ENCODE measurements around the gene MINDY2. TPM values are rescaled to one million over a fixed set of nuclear protein-coding genes. Genes with fewer than 3 reads are reported as not detected.

The MINDY2 gene
- total RNA-seq, 1 donor from 2014 or later, result 19.4 TPM

DNA sequence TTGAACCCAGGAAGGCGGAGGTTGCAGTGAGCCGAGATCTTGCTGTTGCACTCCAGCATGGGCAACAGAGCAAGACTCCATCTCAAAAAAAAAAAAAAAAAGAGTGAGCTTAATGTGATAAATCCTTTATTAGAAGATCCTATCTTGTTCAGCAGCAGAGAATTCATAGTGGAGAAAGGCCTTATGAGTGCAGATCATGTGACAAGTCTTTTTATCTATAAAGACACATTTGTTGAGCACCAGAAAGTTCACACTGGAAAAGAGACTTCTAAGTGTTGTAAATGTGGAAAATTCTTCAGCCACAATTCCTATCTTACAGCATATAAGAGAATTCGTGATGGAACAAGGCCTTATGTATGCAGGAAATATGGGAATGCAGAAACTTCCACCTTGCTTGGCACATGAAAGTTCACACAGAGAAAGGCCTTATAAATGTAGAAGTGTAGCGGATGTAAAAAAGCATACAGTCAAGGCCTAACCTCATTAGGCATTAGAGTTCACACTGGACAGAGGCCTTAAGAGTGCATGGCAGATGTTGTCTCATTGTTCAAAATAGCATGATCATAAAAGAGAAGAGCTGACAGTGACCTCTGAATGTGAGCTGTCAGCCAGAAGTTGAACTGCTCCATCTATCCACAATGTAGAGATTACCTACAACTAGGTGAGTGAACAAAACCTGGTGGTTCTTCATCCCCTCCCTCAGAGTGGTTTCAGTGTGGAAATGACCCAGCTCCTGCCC is 38.3 kb upstream of the MINDY2 start:
- Mint-ChIP-seq H3K27me3 (ENCODE audit: low read depth) (no peaks in the 10 kb centered on the region), H3K27ac (ENCODE audit: unreplicated experiment) (peak overlapping the region; percentile 88), H3K36me3 (ENCODE audit: low read depth) (no peaks in the 10 kb centered on the region), H3K9me3 (ENCODE audit: low read depth) (no peaks in the 10 kb centered on the region), H3K4me1 (ENCODE audit: low read depth) (peaks cover 40% of the 10 kb centered on the region), H3K4me3 (ENCODE audit: unreplicated experiment) (no peak overlapping the region)
- no peak for DNase-seq (ENCODE audit: low spot score)
- TF ChIP-seq, protein P1, sequence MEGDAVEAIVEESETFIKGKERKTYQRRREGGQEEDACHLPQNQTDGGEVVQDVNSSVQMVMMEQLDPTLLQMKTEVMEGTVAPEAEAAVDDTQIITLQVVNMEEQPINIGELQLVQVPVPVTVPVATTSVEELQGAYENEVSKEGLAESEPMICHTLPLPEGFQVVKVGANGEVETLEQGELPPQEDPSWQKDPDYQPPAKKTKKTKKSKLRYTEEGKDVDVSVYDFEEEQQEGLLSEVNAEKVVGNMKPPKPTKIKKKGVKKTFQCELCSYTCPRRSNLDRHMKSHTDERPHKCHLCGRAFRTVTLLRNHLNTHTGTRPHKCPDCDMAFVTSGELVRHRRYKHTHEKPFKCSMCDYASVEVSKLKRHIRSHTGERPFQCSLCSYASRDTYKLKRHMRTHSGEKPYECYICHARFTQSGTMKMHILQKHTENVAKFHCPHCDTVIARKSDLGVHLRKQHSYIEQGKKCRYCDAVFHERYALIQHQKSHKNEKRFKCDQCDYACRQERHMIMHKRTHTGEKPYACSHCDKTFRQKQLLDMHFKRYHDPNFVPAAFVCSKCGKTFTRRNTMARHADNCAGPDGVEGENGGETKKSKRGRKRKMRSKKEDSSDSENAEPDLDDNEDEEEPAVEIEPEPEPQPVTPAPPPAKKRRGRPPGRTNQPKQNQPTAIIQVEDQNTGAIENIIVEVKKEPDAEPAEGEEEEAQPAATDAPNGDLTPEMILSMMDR (IDR thresholded peaks at IDR 0.05), result no peak

DNA sequence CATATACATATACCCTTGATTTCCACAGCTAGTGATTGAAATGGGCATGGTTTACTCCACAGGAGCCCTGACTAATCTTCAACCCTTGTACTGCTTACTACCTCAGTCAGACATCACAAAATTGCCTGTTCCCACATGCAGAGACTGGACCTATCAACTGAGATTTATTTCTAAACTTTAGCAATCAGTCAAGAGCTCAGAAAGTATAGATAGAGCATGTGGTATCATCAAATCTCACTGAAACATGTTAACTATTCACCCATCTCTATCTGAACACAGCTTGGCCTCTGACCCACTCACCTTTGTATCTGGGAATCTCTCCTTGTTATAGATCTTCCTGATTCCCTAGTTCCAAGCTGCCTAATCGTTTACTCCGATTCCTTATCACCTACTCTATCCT is 36.2 kb upstream of the MINDY2 start:
- H3K27me3 Mint-ChIP-seq (ENCODE audit: low read depth), result no peaks in the 10 kb centered on the region
- DNase-seq (ENCODE audit: low spot score), result no peak
- no peaks in the 10 kb centered on the region for H3K9me3 Mint-ChIP-seq (ENCODE audit: low read depth)
- no peaks in the 10 kb centered on the region for H3K36me3 Mint-ChIP-seq (ENCODE audit: low read depth)
- peaks cover 49% of the 10 kb centered on the region for H3K4me1 Mint-ChIP-seq (ENCODE audit: low read depth)
- no peak overlapping the region for H3K4me3 Mint-ChIP-seq (ENCODE audit: unreplicated experiment)
- H3K27ac Mint-ChIP-seq (ENCODE audit: unreplicated experiment), result no peak overlapping the region
- TF ChIP-seq, protein P1 (IDR thresholded peaks at IDR 0.05), result no peak

DNA sequence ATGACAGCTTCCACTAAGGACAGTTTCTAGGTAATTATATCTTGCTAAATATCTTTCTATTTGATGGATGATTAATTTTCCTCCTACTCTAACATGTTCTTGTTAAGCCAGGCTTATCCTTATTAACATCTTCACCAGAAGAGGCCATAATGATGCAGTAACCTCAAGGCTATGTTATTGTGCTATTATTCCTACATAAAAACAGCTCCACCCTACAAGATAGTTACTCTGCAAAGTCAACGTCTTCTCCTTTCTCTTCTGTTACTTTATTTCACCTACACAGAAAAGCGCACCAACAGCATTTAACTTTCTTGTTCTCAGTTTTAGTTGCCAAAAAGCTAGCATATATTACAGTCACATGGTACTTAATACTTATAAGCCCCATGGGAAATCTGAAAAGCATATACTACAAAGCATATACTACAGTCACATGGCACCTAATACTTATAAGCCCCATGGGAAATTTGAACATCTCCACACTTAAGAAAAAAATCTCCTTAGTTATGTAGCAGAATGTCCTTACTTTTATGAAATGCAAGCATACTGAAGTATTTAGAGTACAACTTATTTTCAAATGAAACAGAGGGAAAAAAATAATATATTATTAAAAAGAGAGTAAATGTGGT is 35.0 kb upstream of the MINDY2 start:
- H3K27ac Mint-ChIP-seq (ENCODE audit: unreplicated experiment), result no peak overlapping the region
- peaks cover 42% of the 10 kb centered on the region for H3K4me1 Mint-ChIP-seq (ENCODE audit: low read depth)
- TF ChIP-seq, protein P1 (IDR thresholded peaks at IDR 0.05), result no peak

GRCh38 chr15:58737298-58737697 is 33.8 kb upstream of the MINDY2 start:
- H3K9me3 Mint-ChIP-seq (ENCODE audit: low read depth), result no peaks in the 10 kb centered on the region
- H3K36me3 Mint-ChIP-seq (ENCODE audit: low read depth), result no peaks in the 10 kb centered on the region
- no peak overlapping the region for H3K4me3 Mint-ChIP-seq (ENCODE audit: unreplicated experiment)
- no peak overlapping the region for H3K27ac Mint-ChIP-seq (ENCODE audit: unreplicated experiment)
- peaks cover 42% of the 10 kb centered on the region for H3K4me1 Mint-ChIP-seq (ENCODE audit: low read depth)
- DNase-seq (ENCODE audit: low spot score), result no peak
- H3K27me3 Mint-ChIP-seq (ENCODE audit: low read depth), result no peaks in the 10 kb centered on the region
- TF ChIP-seq, protein P1 (IDR thresholded peaks at IDR 0.05), result no peak

More for the DNA sequence above, 35.0 kb upstream of the MINDY2 start:
- DNase-seq (ENCODE audit: low spot score), result no peak
- H3K27me3 Mint-ChIP-seq (ENCODE audit: low read depth), result no peaks in the 10 kb centered on the region
- H3K36me3 Mint-ChIP-seq (ENCODE audit: low read depth), result no peaks in the 10 kb centered on the region
- H3K4me3 Mint-ChIP-seq (ENCODE audit: unreplicated experiment), result no peak overlapping the region
- no peaks in the 10 kb centered on the region for H3K9me3 Mint-ChIP-seq (ENCODE audit: low read depth)

DNA sequence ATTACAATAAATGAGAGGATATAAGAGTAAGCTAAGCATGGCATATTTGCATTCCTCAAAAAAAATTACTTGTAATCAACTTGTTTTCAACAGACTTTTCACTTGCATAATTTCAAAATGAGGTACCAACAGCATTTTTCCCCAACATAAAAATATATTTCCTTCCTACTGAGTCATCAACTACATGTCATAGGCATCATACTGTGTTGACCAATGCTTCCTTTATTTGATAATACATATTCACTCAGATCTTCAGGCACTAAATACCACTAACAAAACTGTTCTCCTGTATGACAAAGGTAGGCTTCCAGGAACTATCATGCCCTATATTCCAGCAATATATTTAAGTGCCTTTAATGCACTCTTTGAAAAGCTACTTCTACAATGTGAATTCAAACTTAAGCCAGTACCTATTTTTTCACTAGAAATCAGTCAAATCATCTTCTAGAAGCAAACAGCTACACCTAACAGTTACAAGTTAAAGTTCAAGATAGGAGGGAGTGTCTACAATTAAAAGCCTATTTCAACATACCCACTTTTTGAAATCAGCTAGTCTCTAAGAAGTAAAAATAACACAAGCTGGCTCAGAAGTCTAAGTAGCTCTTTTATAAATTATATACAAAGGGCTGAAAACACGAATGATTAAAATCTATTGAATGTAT is 32.9 kb upstream of the MINDY2 start:
- H3K9me3 Mint-ChIP-seq (ENCODE audit: low read depth), result no peaks in the 10 kb centered on the region
- no peak overlapping the region for H3K27ac Mint-ChIP-seq (ENCODE audit: unreplicated experiment)
- H3K4me1 Mint-ChIP-seq (ENCODE audit: low read depth), result peaks cover 44% of the 10 kb centered on the region
- no peaks in the 10 kb centered on the region for H3K36me3 Mint-ChIP-seq (ENCODE audit: low read depth)
- no peak overlapping the region for H3K4me3 Mint-ChIP-seq (ENCODE audit: unreplicated experiment)
- TF ChIP-seq, protein P1 (IDR thresholded peaks at IDR 0.05), result no peak
- no peak for DNase-seq (ENCODE audit: low spot score)
- no peaks in the 10 kb centered on the region for H3K27me3 Mint-ChIP-seq (ENCODE audit: low read depth)

Data from chondrocyte (in vitro differentiated cells).